Stimulated activated CD8-positive, alpha-beta memory T cell treated with anti-CD3 and anti-CD28 coated beads, Interleukin-4, amount 100 ng/mL, for 1 hour (primary cell): Measurements from ENCODE around the gene GMPR2.

Experiments used
- DNase-seq, 2 donors: peaks; one replicate each; pipeline ENCODE4 v3.0.0-alpha.2; 2020; ENCODE audit warnings: low read depth in 2 of 2, low spot score in 1 of 2

The GMPR2 gene

GRCh38 chr14:24250354-24250753, 17.6 kb downstream of the GMPR2 start:
- no peak for DNase-seq

- DNase-seq = no peak
Observed at GRCh38 chr14:24251880-24252288, 19.2 kb downstream of the GMPR2 start.

DNA sequence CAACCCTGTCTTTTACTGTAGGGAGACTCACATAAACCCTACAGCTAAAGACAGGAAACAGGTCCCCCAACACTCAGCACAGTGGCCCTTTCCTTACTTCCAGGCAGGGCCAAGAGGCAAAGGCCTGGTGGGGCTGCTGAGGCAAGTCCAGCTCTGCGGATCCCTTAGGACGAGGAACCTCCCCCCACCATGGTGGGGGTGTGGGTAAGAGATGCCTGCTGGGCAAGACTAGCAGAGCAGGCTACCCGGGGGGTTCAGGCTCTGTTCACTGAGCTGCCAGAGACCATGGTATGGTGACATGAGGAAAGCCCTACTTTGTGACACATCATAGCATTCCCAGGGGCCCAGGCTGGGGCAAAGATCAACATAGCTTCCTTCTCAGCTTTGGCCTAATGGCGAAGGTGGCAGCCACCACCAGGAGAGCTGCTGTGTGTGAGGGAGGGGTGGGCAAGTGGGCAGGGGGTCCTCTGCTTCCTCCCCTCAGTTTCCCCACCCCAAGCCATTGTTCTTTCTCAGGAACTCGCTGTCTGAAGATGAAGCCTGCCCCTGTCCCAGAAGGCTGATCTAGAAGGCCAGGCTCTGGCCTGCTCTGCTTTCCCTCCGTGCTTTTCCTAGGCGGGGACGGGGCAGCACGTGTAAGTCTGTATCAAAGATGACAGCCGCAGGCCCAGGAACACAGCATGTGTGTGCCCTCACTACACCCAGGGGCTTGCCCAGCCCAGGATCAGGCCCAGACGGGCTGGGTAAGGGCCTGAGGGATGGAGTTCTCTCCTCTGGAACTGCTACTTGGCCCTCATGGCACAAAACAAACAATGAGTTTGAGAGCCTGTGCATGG, 19.8 kb downstream of the GMPR2 start:
- no peak for DNase-seq

DNA sequence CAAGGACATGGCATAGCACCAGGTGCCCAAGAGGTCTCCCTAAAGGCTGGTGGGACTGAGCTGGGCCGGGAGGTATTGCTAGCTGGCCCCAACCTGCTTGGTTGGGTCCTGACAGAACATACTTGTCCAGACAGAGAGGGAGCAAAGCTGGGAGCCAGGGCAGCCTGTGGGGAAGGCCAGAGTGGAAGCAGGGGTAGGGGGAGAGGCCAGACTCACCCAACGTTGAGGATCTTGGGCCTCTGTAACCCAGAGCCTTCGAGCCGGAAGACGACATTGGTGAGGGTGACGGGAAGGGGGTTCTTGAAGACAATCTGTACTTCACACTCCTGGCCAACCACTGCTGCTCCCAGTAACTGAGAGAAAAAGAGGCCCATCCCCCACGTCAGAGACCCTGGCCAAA, 21.2 kb downstream of the GMPR2 start:
- DNase-seq = no peak

- no peak for DNase-seq
Observed at GRCh38 chr14:24254630-24255392, 22.1 kb downstream of the GMPR2 start.

GRCh38 chr14:24255438-24255837, 22.7 kb downstream of the GMPR2 start:
- no peak for DNase-seq

DNA sequence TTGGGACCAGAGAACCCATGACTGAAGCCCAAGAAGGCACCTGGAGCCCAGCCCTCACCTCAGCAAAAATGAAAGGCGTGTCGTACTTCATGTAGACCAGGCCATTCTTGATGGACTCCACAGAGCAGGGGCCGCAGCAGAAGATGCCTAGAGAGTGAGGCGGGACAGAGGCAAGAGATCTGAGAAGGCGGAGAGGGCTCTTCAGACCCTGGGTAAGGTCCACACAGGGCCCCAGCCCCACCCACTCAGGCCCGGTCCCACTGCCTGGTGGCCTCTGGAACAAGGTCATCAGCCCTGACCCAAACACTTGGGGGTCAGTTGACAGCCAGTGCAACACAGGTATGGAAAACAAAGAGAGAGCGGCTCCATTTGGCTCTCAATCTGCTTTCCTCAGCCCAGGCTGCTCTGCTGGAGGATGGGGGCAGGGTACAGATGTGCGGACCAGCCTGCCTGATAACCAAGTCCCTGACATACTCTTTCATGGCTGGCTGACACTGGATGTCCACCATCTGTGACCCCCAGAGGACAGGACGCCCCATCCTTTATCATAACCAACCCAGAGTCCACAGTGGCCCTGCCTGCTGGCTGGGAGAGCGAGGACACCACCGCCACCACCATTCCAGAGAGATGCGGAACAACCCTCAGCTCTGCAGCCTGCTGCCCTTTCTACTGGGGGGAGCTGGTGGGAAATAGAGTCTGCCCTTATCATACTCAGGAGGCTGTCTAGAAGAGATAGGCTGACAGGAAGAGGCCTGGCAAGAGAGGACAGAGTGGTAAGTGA, 23.4 kb downstream of the GMPR2 start:
- no peak for DNase-seq

- DNase-seq = no peak
Observed at GRCh38 chr14:24256960-24257359, 24.2 kb downstream of the GMPR2 start.

DNA sequence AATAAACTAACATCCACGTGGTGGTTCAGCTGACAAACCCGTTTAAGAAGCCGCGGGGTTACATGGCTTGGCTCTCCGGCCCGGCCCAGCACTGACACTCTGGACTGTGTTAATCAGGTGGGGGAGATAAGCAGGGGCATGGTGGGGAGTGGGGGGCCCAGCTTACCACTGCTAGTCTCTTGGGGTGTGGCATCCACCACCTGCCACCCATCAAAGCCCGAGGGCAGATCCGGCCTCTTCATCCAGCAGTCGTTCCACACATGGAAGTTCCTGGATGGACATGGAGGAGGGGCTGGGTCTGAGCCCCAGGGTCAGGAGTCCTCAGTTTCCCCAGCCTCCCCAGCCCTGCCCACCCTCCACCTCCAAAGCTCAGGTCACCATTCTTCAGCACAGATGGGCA, 25.4 kb downstream of the GMPR2 start:
- DNase-seq = no peak

GRCh38 chr14:24258548-24259265, 26.0 kb downstream of the GMPR2 start:
- DNase-seq = no peak

DNA sequence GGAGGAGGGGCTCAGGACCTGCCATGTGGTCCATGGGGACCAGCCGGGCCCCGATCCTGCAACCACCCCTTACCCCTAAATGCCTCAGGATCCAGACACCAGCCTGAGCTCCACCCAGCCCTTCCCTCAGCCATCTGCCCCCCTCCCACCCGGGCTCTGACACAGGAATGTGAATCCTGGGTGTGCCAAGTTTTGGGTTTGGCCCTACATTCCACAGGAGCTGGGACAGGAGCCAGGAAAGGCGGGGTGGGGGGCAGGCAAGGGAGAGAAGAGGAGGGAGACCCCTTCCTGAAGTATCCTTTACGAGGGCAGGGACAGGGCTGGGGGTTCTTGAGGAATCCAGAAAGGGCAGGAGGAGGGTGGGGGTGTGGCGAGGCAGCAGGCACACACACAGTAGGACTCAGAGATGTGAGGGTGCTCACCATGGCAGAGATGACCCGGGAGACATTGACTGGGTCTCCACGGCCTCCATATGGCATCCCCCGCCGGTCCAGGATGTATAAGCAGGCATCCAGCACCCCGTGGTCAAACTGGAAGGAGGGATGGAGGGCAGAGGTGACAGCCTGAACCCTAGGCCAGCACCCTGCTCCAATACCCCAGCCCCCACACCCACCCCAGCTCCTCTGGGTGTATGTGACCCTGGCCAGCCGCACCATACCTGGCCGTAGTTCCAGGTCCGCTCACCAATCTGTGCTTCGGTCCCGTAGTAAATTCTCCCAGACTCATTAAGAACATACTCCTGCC, 26.7 kb downstream of the GMPR2 start:
- no peak for DNase-seq

GRCh38 chr14:24260026-24260779, 27.5 kb downstream of the GMPR2 start:
- no peak for DNase-seq

- no peak for DNase-seq
Observed at GRCh38 chr14:24260780-24261157, 28.0 kb downstream of the GMPR2 start.

DNA sequence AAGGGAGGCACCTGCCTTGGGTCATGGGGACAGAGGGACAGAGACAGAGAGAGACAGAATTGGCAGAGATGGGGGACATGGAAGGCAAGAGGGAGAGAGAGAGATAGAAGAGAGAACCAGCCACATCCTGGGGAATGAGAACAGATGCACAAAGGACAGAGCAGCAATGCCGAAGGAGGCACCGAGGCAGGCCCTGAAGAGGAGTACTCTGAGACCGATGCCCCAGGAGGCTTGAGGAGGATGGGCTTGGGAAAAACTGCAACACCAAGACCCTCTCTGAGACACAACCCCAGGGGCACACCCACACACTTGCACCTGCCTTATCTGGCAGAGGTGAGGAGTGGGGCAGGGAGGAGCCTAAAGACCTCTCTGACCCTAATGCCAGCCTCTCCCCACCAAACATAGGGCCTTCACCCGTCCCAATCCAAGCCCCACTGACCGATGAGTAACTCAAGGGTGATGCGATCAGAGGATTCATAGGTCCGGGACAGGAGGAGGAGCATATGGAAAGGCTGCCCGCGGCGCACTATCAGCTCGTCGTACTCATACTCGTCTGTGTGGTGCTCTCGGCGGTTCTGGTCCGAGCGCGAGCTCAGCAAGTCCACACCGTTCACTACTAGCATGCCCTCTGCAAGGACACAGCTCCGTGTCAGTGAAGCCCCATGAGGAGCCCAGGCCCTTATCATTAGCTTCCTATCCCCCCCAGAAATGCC, 28.7 kb downstream of the GMPR2 start:
- DNase-seq = no peak

GRCh38 chr14:24261969-24262327, 29.2 kb downstream of the GMPR2 start:
- DNase-seq = no peak

GRCh38 chr14:24262821-24263733, 30.3 kb downstream of the GMPR2 start, which contains the start of gene TGM1:
Gene TGM1 (minus strand): TSS chr14:24263177. CDS start chr14:24262352, 825 bp downstream.
- DNase-seq = no peak

DNA sequence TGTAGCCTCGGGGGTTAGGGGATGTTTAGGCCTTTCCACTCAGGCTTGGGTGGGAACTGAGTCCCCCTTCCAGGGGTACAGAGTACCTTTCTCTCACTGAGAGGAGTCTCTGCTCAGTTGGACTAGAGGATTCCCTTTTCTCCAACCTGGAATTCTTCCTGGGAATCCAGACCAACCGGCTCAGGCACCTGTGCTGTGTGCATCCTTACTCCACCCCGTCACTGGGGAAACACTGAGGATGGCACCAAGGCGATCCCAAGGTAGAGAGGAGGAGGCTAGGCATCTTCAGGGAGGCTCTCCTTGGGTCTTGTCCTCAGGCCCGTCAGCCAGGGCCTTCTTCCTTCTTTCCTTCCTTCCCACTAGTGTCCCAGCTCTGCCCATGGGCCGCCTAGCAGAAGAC, 31.1 kb downstream of the GMPR2 start:
- no peak for DNase-seq

- DNase-seq = no peak
Observed at GRCh38 chr14:24264298-24264697, 31.6 kb downstream of the GMPR2 start.
